K562 (cell line): ENCODE measurements around the gene ABT1. TPM values are rescaled to one million over a fixed set of nuclear protein-coding genes. Genes with fewer than 3 reads are reported as not detected.

ENCODE experiments used
- CHD4 ChIP-seq: fragments of 200-600 bp; sonication (generic); IDR thresholded peaks from 3 replicates; pipeline ENCODE4 v1.6.1; 2012; ENCODE audit warnings: low read depth, mild to moderate bottlenecking, mixed read lengths, low read length, inconsistent platforms; ENCODE audit not compliant: insufficient read depth, insufficient replicate concordance, poor library complexity, severe bottlenecking
- KDM5B ChIP-seq: fragments of 200-600 bp; sonication (generic); IDR thresholded peaks from 2 replicates; pipeline ENCODE4 v1.6.1; 2012; ENCODE audit warnings: low read depth, mild to moderate bottlenecking, moderate library complexity, low read length, control low read depth, inconsistent platforms; ENCODE audit not compliant: insufficient replicate concordance
- REST ChIP-seq, 2 experiments: fragments of 450-650 bp; formaldehyde crosslinking in 1 of 2; IDR thresholded peaks; 2 replicates each; pipeline versions ENCODE4 v1.4.0 to v1.6.1; 2014 to 2020; ENCODE audit warnings: mild to moderate bottlenecking in 2 of 2, borderline replicate concordance in 1 of 2, low read depth in 1 of 2
- SMARCE1 ChIP-seq: fragments of 450-650 bp; IDR thresholded peaks from 2 replicates; pipeline ENCODE4 v1.7.1; 2016; ENCODE audit warnings: mild to moderate bottlenecking
- polyA plus RNA-seq, 8 experiments: library from polyadenylated mRNA; depleted of rRNA in 4 of 8; stranded (reverse) in 5 of 8; unstranded in 3 of 8; fragments of >200 nt; fragmentation: Nextera tagmentation in 2 of 8; fragmentation: Illumina TruSeq in 1 of 8; extraction: Ambion mirVana in 2 of 8; extraction: Trizol in 1 of 8; gene quantifications; 2 replicates each; pipeline versions ENCODE4 v1.2.1 to v1.2.3, GENCODE V29; 2011 to 2014; ENCODE audit warnings: inconsistent platforms in 1 of 8, missing spikeins in 1 of 8
- total RNA-seq, 7 experiments: library from RNA; depleted of rRNA in 6 of 7; stranded (reverse); fragments of >200 nt in 6 of 7; fragmentation: Illumina TruSeq in 2 of 7; extraction: Trizol in 2 of 7; gene quantifications; 2 replicates each; pipeline versions ENCODE4 v1.2.1 to v1.2.3, GENCODE V29; 2011 to 2021; ENCODE audit warnings: low replicate concordance in 1 of 7
- TF ChIP-seq, protein P1 (sequence below), 2 experiments: fragments of 450-650 bp; IDR thresholded peaks; 2 replicates each; pipeline ENCODE4 v1.6.1; 2018; ENCODE audit warnings: mild to moderate bottlenecking in 2 of 2, low read depth in 1 of 2; ENCODE audit not compliant: partially characterized antibody in 2 of 2

The ABT1 gene
- total and polyA plus RNA-seq, 9 of the 15 experiments (the other 6 are each of a cell fraction or from before 2014, with no cell fraction given) = 8.8 to 52.7 (median 40.7) TPM

DNA sequence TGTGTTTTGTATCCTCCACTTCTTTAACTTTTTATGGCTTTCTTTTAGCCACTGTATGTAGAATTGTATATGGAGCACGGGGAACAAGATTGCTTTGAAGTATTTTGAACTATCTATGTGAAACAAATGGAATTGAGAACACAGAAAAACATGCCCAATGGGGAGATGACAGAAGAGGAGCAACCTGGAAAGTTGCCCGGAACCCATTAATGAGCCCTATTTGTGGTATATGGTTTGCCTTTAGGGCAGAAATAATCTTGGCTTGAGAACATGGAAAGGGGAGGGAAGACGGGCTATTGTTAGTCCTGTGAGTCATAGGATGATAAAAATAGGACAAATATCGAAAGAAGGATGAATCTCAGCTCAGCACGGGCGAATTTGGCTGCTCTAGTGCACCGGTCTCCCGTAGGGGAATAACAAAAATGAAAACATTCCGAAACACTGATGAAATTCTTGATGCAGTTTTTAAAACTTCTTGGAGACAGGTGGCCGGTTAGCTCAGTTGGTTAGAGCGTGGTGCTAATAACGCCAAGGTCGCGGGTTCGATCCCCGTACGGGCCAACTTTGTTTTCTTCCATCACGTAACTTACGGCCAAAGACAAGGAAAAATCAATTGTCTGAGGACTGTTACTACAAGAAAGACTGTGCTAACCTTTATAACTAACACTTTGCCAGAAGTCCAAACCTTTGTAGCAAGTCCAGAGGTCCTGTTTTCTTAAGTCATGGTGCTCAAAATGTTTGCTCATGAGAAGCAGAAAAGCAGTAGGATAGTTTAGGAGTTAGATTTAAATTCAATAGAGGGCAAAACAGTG is 42.9 kb upstream of the ABT1 start (continued):
- TF ChIP-seq REST (IDR thresholded peaks at IDR 0.05; ENCODE audit: borderline replicate concordance) (no peak), REST (CRISPR knock-in tag; IDR thresholded peaks at IDR 0.05; ENCODE audit: low read depth) (no peak), CHD4 (peak; percentile 27), SMARCE1 (peak; percentile 30; the same call in 1 of the 2 replicates), KDM5B (peak; percentile 62)
- TF ChIP-seq, protein P1, sequence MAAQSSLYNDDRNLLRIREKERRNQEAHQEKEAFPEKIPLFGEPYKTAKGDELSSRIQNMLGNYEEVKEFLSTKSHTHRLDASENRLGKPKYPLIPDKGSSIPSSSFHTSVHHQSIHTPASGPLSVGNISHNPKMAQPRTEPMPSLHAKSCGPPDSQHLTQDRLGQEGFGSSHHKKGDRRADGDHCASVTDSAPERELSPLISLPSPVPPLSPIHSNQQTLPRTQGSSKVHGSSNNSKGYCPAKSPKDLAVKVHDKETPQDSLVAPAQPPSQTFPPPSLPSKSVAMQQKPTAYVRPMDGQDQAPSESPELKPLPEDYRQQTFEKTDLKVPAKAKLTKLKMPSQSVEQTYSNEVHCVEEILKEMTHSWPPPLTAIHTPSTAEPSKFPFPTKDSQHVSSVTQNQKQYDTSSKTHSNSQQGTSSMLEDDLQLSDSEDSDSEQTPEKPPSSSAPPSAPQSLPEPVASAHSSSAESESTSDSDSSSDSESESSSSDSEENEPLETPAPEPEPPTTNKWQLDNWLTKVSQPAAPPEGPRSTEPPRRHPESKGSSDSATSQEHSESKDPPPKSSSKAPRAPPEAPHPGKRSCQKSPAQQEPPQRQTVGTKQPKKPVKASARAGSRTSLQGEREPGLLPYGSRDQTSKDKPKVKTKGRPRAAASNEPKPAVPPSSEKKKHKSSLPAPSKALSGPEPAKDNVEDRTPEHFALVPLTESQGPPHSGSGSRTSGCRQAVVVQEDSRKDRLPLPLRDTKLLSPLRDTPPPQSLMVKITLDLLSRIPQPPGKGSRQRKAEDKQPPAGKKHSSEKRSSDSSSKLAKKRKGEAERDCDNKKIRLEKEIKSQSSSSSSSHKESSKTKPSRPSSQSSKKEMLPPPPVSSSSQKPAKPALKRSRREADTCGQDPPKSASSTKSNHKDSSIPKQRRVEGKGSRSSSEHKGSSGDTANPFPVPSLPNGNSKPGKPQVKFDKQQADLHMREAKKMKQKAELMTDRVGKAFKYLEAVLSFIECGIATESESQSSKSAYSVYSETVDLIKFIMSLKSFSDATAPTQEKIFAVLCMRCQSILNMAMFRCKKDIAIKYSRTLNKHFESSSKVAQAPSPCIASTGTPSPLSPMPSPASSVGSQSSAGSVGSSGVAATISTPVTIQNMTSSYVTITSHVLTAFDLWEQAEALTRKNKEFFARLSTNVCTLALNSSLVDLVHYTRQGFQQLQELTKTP (IDR thresholded peaks at IDR 0.05; ENCODE audit: low read depth in 1 of 2, partially characterized antibody in 2 of 2) = peak in 1 of 2 experiments; percentile 52
